Right ventricle myocardium superior (tissue), 1 donor: ENCODE data around the gene MOB3B. TPM values are rescaled to one million over a fixed set of nuclear protein-coding genes. Genes with fewer than 3 reads are reported as not detected.

Experiments
- ATAC-seq: fragments of 200-7000 bp; cut with Tn5 transposase; one replicate; pipeline ENCODE4 v1.9.1; 2020; ENCODE audit warnings: mild to moderate bottlenecking; ENCODE audit not compliant: poor library complexity
- DNase-seq: peaks from one replicate; pipeline ENCODE4 v3.0.0-alpha.2; 2020
- intact Hi-C: fragments of 100-400 bp; cut with DNase I; formaldehyde crosslinking; loops from one replicate; pipeline ENCODE4 v1.11.2; 2022
- total RNA-seq: library from RNA; stranded (reverse); fragmentation: NEBNext Ultra II Directional; extraction: Animal tissue kit (Norgen Biotek cat#: 25700); gene quantifications from one replicate; pipeline ENCODE4 v1.2.1, GENCODE V29; 2021
- donor health status: DM: no; HTN: yes; CAD: no; lungs with severe emphysema.

The MOB3B gene
- total RNA-seq, 1 donor from 2014 or later, result 1.5 TPM

DNA sequence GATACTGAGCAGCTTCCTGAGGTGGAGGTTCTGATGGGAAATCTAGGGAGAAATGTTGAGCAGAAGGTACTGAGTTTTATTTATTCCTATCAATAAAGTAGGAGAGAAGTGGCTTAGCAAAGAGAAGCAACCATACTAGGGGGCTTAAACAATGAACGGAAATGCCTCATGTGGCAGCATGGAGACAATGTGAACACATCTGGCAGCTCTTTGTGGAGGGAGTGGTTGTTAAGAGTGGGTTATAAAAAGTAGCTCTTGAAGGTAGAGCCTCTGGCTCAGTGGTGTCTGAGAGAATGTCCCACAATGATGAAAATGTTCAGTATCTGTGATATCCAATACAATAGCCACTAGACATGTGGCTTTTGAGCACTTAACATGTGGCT, 179.9 kb downstream of the MOB3B start:
- ATAC-seq (no peak), DNase-seq (no peak)
- intact Hi-C loops, result loop anchor here (10.0 kb wide), 1 partner anchor 65 kb away; no protein-coding TSS in a partner anchor

DNA sequence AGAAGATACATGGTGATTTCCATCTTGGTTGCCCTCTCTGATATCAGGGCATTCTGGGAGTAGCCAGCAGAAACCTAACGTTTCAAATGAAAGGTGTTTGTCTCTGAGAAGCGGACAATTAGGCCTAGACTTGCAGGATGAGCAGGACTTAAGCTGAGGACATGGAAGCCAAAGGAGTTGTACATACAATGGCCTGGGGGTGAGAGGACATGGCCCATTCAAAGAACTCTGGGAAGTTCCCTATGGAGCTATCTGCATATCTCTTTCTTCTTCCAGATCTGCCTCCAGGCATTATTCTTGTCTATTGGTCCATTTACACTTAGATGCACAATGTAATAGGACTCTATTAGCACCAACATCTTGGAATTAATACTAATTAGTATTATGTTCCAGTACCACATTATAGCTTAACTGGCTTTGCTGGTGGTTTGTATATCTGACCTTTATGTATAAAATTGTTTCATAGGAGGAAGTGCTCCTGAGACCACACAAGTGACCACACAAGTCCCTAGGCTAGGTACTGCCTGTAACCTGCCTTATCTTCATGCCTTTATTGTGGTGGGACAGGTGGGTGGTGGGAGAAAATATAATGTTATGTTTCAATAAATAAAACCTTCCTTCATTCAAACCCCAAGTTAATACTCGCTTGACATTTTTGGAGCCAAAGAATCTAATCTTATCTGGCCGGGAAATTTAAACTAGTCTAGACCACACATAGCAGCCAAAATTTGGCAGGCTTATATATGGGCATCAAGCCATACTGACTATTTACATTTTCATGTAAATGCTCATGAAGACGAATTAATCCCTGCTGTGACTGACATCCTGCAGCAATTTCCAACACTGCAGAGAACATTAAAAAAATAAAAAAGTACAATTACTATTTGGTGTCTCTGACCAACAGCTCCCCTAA, 180.6 kb downstream of the MOB3B start:
- intact Hi-C loops, result no loop called here
- no peak for ATAC-seq
- no peak for DNase-seq

DNA sequence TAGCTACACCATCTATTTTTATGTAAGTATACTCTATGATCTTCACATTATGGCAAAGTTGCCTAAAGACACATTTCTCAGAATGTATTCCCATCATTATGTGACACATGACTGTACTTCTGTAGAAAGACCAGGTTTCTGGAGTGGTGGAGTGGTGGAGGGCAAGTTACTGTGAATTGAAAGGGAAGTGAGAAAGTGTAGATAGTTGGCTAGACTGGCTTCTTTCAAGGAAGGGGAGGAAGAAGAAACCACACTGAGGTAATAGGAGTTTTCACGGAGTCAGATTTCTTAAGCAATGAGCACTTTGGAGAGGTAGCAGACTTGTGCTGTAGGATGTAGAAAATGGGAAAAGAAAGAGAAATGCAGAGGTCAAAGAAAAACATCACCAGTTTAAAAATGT, 181.7 kb downstream of the MOB3B start:
- no peak for ATAC-seq
- intact Hi-C loops, result no loop called here
- DNase-seq, result no peak

DNA sequence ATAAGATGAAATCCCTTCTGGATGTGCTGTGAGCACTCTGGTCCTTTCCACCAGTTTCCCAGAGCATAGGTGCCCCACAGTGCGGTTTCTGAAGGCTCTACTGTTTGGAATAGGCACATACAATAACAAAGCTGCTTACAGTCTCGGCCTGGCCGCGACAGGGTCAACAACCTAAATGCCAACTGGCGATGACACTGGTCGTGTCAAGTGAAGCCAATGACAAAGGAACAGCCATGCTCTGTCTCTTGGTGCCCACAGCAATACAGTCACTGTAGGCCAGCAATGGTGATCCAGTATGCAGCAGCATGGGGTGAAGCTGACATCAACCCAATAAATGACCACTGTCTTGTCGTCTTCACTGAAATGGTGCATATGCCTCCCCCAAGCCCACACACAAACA, 184.8 kb downstream of the MOB3B start:
- intact Hi-C loops, result no loop called here
- DNase-seq, result no peak
- ATAC-seq, result no peak

DNA sequence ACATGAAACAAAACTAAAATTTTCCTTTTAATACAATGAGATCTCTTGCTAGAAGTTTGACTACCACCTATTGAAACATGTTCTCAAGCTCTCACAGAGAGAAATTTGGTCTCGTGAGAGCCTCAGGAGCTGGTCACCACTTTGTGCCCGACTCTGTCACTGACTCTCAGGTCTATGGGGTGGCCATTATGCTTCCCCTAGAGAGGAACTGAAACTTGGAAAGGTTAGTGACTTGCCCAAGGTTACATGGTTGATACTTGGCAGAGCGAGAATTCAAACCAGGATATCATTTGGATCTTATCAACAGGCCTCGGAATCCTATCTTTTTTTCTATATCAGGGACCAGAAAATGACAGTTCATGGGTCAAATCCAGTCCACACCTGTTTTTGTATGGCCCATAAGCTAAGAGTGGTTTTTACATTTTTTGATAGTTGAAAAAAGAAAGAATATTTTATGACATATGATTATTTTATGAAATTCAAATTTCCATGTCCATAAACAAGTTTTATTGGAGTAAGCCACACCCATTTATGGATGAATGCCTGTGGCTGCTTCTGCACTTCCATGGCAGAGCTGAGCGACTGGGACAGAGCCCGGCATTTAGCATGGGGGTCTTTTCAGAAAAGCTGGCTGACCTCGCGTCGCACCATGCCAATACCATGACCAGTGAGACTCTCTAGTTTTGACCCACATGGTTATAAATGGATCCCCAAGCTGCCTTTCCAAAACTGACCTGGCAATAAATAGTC, 187.9 kb downstream of the MOB3B start:
- ATAC-seq (no peak), DNase-seq (no peak)
- intact Hi-C loops, result no loop called here

DNA sequence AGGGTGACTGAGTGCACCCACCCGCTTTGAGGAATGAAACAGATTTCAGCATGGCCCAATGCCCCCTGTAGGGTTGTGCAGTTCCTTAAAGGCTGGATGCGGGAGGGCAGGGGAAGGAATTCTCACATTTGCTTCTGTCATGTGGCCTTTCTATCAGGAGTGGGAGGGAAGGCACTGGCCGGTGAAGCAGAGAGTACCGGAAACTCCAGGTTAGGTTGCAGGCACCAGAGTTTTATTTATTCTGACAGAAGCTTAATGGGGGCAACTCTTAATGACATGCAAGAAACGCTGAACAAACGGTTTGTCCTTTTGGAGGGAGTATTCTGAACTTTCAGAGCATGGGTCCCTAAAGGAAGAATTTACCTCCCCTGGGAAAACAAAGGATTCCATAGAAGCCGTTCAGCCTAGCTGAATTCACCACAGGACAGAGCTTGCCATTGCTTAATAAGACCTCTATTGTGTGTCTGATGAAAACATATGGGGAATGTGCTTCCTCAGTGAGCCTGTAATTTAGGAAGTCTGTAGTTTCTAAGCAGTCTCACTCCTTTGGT, 188.6 kb downstream of the MOB3B start:
- intact Hi-C loops, result no loop called here
- DNase-seq (no peak), ATAC-seq (peak; percentile 36)

DNA sequence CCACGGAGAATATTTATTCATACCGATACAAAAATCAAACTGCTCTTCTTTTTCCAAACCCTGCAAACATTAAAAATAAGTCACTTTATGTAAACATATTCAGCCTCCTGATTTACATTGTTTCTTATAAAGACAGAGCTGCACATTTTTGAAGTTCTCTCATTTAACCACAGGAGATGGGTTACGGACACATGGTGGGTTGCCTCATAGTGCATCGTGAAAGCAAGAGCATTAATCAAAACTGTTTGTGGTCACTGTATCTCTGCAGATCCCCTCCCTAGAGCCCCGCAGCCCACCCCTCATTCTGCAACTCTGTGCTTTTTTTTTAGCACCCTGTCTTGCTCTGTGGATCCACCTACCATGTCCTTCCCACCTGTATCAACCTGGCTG, 189.3 kb downstream of the MOB3B start:
- DNase-seq (no peak), ATAC-seq (no peak)
- intact Hi-C loops, result no loop called here

DNA sequence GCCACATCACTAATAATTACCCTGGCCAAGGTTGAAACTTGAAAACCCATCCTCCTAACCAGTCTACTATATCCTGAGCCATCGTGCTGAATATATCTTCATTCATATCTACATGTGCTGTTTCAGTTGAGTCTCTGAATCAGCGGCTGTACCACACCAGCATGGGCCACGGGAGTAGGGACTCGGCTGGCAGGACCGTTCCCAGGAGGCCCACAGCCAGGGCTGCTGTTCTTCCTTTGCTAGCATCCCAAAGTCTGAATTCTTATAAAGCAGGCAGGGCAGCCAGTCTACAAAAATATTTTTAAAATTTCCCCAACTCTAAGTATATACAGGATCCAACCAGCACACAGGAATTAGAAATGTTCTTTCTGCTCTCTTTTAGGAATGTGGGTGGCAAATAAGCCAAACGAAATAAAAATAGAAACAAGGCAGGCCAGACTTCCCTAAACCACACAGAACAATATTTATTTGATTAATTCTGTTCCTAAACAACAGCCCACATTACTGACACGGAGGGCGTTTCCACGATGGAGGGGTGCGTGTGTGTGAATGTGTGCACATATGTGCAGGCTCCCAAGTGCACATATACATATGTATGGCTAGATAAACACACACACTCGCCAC, 189.8 kb downstream of the MOB3B start:
- DNase-seq (no peak), ATAC-seq (peak; percentile 28)
- intact Hi-C loops, result no loop called here

DNA sequence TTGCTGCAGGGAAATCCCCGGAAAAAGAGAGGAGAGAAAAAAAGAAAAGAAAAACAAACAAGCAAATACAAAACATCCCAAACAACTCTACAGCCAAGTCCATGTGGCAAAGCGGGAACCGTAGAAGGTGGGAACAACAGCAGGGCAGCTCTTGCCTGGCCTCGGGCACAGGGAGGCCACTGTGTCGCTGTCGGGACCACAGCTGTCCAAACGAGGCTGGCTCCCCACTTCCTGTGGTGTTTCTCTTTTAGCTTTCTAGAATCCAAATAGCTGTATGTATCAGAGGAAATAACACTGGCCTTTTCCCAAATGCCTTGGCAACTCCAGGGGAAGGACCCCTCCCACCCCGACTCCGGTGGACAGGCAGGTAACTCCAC, 191.1 kb downstream of the MOB3B start:
- ATAC-seq (no peak), DNase-seq (no peak)
- intact Hi-C loops, result no loop called here

DNA sequence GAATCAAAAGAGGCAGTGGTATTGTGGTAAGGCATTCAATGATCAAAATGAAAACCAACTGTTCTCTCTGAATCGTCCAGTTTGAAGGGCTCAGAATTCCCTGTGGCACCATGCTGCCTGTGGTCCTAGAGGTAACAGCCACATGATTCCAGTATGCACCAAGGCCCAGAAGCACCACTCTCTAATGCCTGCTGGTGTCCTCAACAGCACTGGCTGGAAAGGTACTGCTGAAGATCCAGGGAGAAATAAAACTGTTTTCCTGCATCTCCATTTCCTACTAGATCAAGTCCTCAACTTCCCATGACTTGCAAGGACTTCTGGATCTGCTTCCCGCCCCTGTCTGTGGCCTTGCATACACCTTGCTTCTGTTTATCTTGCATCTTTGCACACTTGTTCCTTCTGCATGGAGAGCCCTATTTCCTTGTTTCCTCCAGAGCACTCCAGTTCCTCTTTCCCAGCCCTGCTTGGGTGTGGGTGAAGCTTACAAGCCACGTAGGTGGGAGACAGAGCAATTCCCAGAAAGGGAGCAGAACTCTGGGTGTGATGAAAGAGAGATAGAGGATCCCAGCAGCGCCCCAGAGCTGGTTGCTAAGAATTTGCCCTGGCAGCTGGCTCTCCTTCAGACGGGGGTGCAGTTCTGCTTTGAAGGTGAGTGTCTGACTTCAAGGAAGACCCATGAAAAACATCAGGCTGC, 191.6 kb downstream of the MOB3B start:
- intact Hi-C loops, result no loop called here
- ATAC-seq, result peak; percentile 15
- DNase-seq, result no peak

DNA sequence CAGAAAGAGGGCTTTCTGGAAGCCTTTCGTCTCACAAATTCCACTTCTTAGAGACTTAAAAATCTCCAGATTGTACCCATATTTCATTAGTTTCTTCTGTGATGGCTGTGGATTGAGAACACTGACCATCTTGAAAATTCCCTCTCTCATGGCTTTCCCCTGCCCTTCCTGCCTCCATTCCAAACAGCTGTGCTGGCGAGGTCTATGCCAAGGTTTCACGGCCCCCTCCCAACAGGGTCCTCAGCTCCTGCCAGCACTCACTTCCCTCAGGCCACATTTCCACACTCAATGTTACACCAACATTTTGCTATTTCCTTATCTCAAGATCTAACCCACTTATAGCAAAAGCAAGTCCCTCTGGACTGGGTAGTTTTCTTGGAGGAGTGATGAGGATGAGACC, 192.4 kb downstream of the MOB3B start:
- DNase-seq, result no peak
- no peak for ATAC-seq
- intact Hi-C loops, result no loop called here

DNA sequence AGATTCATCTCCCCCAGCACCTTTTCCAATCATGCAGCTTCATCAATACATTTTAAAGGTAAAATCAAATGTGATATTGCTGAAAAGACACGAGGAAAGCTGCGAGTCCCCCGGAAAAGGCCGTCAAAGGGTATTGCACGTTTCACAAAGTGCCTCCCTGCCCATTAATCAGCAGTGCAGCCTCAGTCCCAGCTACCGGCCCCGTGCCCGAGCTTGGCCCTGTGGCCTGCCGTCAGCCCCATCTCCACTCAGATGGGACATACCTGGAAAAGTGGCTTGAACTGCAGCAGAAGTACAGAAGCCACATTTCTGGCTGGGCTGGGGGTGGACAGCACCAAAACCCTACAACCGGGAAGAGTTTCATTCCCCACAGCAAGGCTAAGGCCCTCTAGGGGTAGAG, 192.8 kb downstream of the MOB3B start:
- intact Hi-C loops, result no loop called here
- DNase-seq (no peak), ATAC-seq (no peak)

DNA sequence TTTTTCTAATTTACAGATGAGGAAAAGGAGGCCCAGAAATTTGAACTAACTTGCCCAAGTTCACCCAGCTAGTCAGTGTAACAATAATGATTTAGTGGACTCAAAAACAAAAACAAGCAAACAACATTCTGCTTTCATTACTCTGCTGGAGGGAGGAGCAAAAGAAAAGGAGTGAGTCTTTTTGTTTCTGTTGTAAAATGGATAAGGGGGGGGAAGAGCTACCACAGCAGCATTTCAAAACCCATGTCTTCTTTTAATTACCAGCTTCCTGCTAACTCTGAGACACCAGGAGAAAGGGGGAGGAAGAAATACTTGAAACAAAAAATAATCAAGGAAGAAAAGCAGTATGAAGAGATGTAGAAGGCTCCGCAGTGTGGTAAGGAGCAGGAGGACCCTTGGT, 193.5 kb downstream of the MOB3B start:
- intact Hi-C loops, result no loop called here
- ATAC-seq (no peak), DNase-seq (no peak)

DNA sequence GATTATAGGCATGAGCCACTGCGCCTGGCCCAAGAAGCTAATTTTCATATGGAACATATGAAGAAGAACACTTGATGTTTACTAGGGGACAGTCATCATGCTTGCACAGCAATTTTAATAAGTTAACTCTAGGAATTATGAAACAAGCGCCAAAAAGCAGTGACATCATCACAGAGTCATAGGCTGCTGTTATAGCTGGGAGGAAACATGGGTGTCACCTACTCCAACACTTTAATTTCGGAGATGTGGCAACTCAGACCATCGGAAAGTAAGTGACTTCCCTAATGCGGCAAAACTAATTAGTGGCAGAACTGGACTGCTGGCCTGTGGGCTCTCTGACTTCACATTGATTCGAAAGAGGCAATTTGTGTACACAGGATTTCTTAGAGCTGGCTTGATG, 194.5 kb downstream of the MOB3B start:
- intact Hi-C loops, result no loop called here
- DNase-seq (no peak), ATAC-seq (no peak)

DNA sequence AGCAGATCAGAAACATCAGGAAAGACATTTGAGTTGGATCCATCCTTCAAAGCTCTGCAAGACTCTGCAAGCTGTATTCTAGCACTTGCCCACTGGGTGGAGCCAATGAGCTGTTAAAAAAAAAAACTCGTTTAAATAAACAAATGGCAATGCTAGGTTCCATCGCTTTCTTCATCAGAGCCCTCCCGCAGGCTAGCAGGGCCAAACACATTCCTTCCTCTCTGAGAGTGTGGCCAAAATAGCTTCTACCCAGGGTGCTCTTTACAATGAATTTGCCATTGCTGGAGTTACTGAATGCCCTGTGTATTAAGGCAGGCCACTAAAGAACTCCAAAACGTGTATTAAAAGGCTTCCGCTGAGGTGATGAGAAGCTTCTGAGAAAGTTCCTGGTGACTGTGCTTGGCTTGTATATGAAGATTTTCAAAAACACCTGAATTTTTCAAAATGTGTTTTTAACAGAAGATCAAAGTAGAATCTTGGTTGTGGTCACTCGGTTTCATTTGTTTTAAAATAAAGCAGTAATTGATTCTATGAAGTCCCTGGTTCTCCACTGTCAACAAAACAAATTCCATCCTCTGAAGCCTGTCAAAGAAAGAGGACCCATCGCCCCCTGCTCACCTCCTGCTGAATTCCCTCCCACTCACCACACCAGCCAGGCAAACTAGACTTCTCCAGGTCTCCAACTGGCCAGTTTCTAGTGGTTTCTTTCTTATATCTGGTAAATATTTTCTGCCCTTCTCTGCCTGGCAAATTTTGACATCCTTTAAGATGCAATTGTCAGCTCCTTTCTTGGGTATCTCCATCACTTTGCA, 196.2 kb downstream of the MOB3B start:
- DNase-seq (peak; percentile 60), ATAC-seq (peak; percentile 96)
- intact Hi-C loops, result loop anchor here (1.0 to 5.0 kb wide), 2 partner anchors 196 to 214 kb away; partner anchors contain the start of gene MOB3B

DNA sequence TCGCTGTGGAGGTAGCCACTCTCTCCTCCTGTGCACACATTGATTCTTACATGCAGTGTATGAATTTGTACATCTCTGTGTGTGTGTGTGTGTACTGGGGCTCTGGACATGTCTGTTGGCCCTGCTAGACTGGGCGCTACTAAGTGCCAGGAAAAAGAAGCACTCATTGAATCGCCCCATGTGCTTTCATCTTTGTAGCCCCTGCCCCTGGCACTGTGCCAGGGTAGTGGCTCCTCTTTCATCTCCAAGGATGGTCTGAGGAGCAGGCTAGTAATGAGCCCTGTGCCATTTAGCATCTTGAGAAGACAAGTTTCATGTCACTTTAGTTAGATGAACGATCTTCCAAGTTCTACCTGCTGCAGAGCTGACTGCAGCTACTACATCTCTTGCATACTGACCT, 198.2 kb downstream of the MOB3B start:
- DNase-seq (no peak), ATAC-seq (no peak)
- intact Hi-C loops, result loop anchor here (5.0 kb wide), 1 partner anchor 216 kb away; no protein-coding TSS in a partner anchor

DNA sequence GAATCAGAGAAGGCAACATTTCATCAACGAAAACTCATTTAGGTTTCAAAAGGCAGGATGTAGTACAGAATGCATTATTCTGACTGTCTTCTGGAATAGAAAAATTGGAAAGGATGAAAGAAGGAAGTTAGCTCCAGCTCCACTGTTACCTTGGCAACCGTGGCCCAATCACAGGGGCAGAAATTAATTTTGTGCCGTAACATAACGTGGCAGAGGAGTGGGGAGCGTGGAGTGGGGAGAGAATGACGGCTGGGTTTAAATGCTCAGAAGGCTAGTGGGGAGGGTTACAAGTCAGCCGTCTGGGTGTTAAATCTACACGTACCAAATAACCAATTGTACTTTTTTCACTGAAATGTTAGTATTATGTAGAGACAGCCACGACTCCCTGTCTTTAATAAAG, 200.3 kb downstream of the MOB3B start:
- DNase-seq (no peak), ATAC-seq (no peak)
- intact Hi-C loops, result no loop called here

DNA sequence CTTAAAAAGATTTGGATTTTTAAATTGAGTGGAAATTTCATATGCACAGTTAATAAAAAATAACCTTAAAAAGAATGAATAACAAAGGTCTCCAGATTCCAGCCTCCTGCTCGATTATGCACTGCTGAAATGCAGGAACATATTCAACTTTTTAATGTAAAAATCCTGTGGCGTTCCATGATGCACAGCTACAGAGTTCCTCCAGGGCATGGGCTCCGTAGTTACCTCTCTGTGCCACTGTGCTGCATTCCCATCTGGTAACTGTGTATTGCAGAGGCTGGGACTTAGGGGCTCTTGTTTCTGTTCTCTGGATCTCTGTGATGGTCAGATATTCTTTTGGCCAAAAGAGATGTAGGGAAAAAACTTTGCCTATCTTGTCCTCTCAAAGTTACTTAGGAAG, 201.1 kb downstream of the MOB3B start:
- ATAC-seq, result no peak
- DNase-seq, result no peak
- intact Hi-C loops, result no loop called here
